Thyroid gland (tissue), 4 donors: ENCODE data around the gene CA5A. TPM values are rescaled to one million over a fixed set of nuclear protein-coding genes. Genes with fewer than 3 reads are reported as not detected.

Source experiments
- DNase-seq, 2 donors: peaks; one replicate each; pipeline ENCODE4 v3.0.0-alpha.2; 2019
- H3K27ac ChIP-seq, 3 donors: fragments of 200-600 bp; sonication (generic); 1 replicate in 2 of 3; 2 replicates in 1 of 3; pipeline ENCODE4 v1.5.1; 2016 to 2019; ENCODE audit warnings: mild to moderate bottlenecking in 1 of 3, moderate library complexity in 1 of 3
- H3K27me3 ChIP-seq: fragments of 200-600 bp; sonication (generic); one replicate; pipeline ENCODE4 v1.5.1; 2019
- H3K36me3 ChIP-seq, 2 donors: fragments of 200-600 bp; sonication (generic); one replicate each; pipeline ENCODE4 v1.5.1; 2016 to 2019
- H3K4me1 ChIP-seq, 2 donors: fragments of 200-600 bp; sonication (generic); one replicate each; pipeline ENCODE4 v1.5.1; 2017 to 2019
- H3K4me3 ChIP-seq, 3 donors: fragments of 200-600 bp; sonication (generic); replicated peaks in 1 of 3; 1 replicate in 2 of 3; 2 replicates in 1 of 3; pipeline ENCODE4 v1.5.1; 2016; ENCODE audit warnings: mild to moderate bottlenecking in 1 of 3
- H3K9me3 ChIP-seq: fragments of 200-600 bp; sonication (generic); one replicate; pipeline ENCODE4 v1.5.1; 2017
- POLR2A ChIP-seq, 2 donors: fragments of 450-650 bp; IDR thresholded peaks; one replicate each; pipeline ENCODE4 v1.6.1; 2017; ENCODE audit warnings: antibody characterized with exemption in 2 of 2, mild to moderate bottlenecking in 2 of 2, moderate library complexity in 1 of 2
- WGBS, 2 donors: methylation state at CpG; one replicate each; pipeline ENCODE4 v1.1.5; 2017; 5-methylcytosine and 5-hydroxymethylcytosine counted together
- intact Hi-C: fragments of 100-400 bp; cut with DNase I; formaldehyde crosslinking; loops from one replicate; pipeline ENCODE4 v1.15.1; 2023
- total RNA-seq, 4 donors: library from RNA; depleted of rRNA; stranded (reverse); fragments of >200 nt; gene quantifications; one replicate each; pipeline ENCODE4 v1.2.3, GENCODE V29; 2016
- TF ChIP-seq, protein P1 (sequence below), 6 experiments: fragments of 200-600 bp in 3 of 6; fragments of 450-650 bp in 3 of 6; sonication (generic) in 3 of 6; IDR thresholded peaks; one replicate each; pipeline ENCODE4 v1.5.1; 2016 to 2019; ENCODE audit warnings: antibody characterized with exemption in 6 of 6, mild to moderate bottlenecking in 2 of 6, inconsistent platforms in 1 of 6, moderate library complexity in 1 of 6

Gene CA5A
- total RNA-seq, 4 donors from 2014 or later: not detected

GRCh38 chr16:87961623-87962022, 25.3 kb upstream of the CA5A start:
- peaks cover 0 to 6% of the 10 kb centered on the region in 2 donors for H3K36me3 ChIP-seq
- DNase-seq: no peak
- intact Hi-C loops: no loop called here
- H3K4me1 ChIP-seq: peaks cover 11 to 16% of the 10 kb centered on the region in 2 donors
- no peak overlapping the region for H3K27ac ChIP-seq
- WGBS, 2 donors: 82 to 84% methylated on average over 4 of the region's 4 CpGs
- no peaks in the 10 kb centered on the region for H3K27me3 ChIP-seq
- no peak overlapping the region for H3K4me3 ChIP-seq
- no peak for TF ChIP-seq POLR2A (IDR thresholded peaks at IDR 0.05)
- TF ChIP-seq, protein P1, sequence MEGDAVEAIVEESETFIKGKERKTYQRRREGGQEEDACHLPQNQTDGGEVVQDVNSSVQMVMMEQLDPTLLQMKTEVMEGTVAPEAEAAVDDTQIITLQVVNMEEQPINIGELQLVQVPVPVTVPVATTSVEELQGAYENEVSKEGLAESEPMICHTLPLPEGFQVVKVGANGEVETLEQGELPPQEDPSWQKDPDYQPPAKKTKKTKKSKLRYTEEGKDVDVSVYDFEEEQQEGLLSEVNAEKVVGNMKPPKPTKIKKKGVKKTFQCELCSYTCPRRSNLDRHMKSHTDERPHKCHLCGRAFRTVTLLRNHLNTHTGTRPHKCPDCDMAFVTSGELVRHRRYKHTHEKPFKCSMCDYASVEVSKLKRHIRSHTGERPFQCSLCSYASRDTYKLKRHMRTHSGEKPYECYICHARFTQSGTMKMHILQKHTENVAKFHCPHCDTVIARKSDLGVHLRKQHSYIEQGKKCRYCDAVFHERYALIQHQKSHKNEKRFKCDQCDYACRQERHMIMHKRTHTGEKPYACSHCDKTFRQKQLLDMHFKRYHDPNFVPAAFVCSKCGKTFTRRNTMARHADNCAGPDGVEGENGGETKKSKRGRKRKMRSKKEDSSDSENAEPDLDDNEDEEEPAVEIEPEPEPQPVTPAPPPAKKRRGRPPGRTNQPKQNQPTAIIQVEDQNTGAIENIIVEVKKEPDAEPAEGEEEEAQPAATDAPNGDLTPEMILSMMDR (IDR thresholded peaks at IDR 0.05): no peak
- no peaks in the 10 kb centered on the region for H3K9me3 ChIP-seq

GRCh38 chr16:87960852-87961251, 24.5 kb upstream of the CA5A start:
- intact Hi-C loops: no loop called here
- Histone ChIP-seq H3K27ac (no peak overlapping the region), H3K27me3 (no peaks in the 10 kb centered on the region), H3K36me3 (peaks cover 0 to 6% of the 10 kb centered on the region in 2 donors), H3K4me3 (no peak overlapping the region), H3K4me1 (peaks cover 4 to 15% of the 10 kb centered on the region in 2 donors), H3K9me3 (no peaks in the 10 kb centered on the region)
- TF ChIP-seq, protein P1 (IDR thresholded peaks at IDR 0.05): no peak
- TF ChIP-seq POLR2A (IDR thresholded peaks at IDR 0.05): no peak
- no peak for DNase-seq
- WGBS, 2 donors: 90 to 95% methylated on average over 8 of the region's 8 CpGs

- H3K4me1 ChIP-seq: peaks cover 0 to 12% of the 10 kb centered on the region in 2 donors
- no peak overlapping the region for H3K27ac ChIP-seq
- TF ChIP-seq, protein P1 (IDR thresholded peaks at IDR 0.05): no peak
- TF ChIP-seq POLR2A (IDR thresholded peaks at IDR 0.05): no peak
- 92 to 93% methylated on average over 5 of the region's 5 CpGs for WGBS, 2 donors
- intact Hi-C loops: no loop called here
- H3K36me3 ChIP-seq: peaks cover 0 to 6% of the 10 kb centered on the region in 2 donors
- no peak for DNase-seq
- no peak overlapping the region for H3K4me3 ChIP-seq
- no peaks in the 10 kb centered on the region for H3K9me3 ChIP-seq
- no peaks in the 10 kb centered on the region for H3K27me3 ChIP-seq
These were observed 24.0 kb upstream of the CA5A start for GRCh38 chr16:87960296-87960695.

- H3K4me1 ChIP-seq: peaks cover 0 to 19% of the 10 kb centered on the region in 2 donors
- no peaks in the 10 kb centered on the region for H3K27me3 ChIP-seq
- H3K4me3 ChIP-seq: no peak overlapping the region
- intact Hi-C loops: no loop called here
- peaks cover 0 to 6% of the 10 kb centered on the region in 2 donors for H3K36me3 ChIP-seq
- DNase-seq: no peak
- H3K27ac ChIP-seq: no peak overlapping the region
- TF ChIP-seq POLR2A (IDR thresholded peaks at IDR 0.05): no peak
- TF ChIP-seq, protein P1 (IDR thresholded peaks at IDR 0.05): no peak
- WGBS, 2 donors: 85 to 87% methylated on average over 23 of the region's 23 CpGs
- no peaks in the 10 kb centered on the region for H3K9me3 ChIP-seq
These were observed 23.2 kb upstream of the CA5A start for GRCh38 chr16:87959391-87959990.

- intact Hi-C loops: no loop called here
- 84 to 93% methylated on average over 9 of the region's 9 CpGs for whole genome bisulfite sequencing, 2 donors
These were observed 22.3 kb upstream of the CA5A start for GRCh38 chr16:87958632-87959031.

More at GRCh38 chr16:87958632-87959031, 22.3 kb upstream of the CA5A start:
- DNase-seq: no peak
- H3K27ac ChIP-seq: no peak overlapping the region
- no peaks in the 10 kb centered on the region for H3K9me3 ChIP-seq
- TF ChIP-seq, protein P1 (IDR thresholded peaks at IDR 0.05): no peak
- no peak for TF ChIP-seq POLR2A (IDR thresholded peaks at IDR 0.05)
- peaks cover 2 to 21% of the 10 kb centered on the region in 2 donors for H3K4me1 ChIP-seq
- H3K36me3 ChIP-seq: peaks cover 0 to 6% of the 10 kb centered on the region in 2 donors
- no peaks in the 10 kb centered on the region for H3K27me3 ChIP-seq
- no peak overlapping the region for H3K4me3 ChIP-seq
